ENCODE results near the gene KDM2B. TPM values are rescaled to one million over a fixed set of nuclear protein-coding genes. Genes with fewer than 3 reads are reported as not detected.

Gene KDM2B
- total RNA-seq, 1 experiment from 2014 or later: 49.3 TPM

GRCh38 chr12:121461048-121461447 lies 119.8 kb downstream of the KDM2B start:
- intact Hi-C loops (cut with micrococcal nuclease; ENCODE audit: unreplicated experiment): no loop called here
- H3K36me3 ChIP-seq (ENCODE audit: insufficient read depth, low read length, poor library complexity, severe bottlenecking): no peaks in the 10 kb centered on the region
- no TSS peak for BruUV-seq (replicated peaks)
- ChIA-PET CTCF (interaction anchor here (1.2 kb wide), 1 partner anchor 18 kb away, joined by 3 read pairs; no protein-coding TSS in a partner anchor), POLR2A (ENCODE audit: low non-redundant PET) (no interaction called here)
- peaks cover 6% of the 10 kb centered on the region for H3K4me1 ChIP-seq (ENCODE audit: insufficient read depth, low read length, poor library complexity, severe bottlenecking)
- H3K27me3 ChIP-seq (replicated peaks; ENCODE audit: insufficient read depth, low read depth, low read length, poor library complexity): no peaks in the 10 kb centered on the region
- no peak overlapping the region for H3K27ac ChIP-seq (ENCODE audit: low read depth, low read length, poor library complexity, severe bottlenecking)
- DNase-seq (ENCODE audit: low spot score): no peak
- no peaks in the 10 kb centered on the region for H3K9me3 ChIP-seq (ENCODE audit: low read depth, low read length, poor library complexity, severe bottlenecking)
- TF ChIP-seq EZH2 (IDR thresholded peaks at IDR 0.05; ENCODE audit: borderline replicate concordance, low read depth, low read length, poor library complexity, severe bottlenecking): no peak
- TF ChIP-seq, protein P1, sequence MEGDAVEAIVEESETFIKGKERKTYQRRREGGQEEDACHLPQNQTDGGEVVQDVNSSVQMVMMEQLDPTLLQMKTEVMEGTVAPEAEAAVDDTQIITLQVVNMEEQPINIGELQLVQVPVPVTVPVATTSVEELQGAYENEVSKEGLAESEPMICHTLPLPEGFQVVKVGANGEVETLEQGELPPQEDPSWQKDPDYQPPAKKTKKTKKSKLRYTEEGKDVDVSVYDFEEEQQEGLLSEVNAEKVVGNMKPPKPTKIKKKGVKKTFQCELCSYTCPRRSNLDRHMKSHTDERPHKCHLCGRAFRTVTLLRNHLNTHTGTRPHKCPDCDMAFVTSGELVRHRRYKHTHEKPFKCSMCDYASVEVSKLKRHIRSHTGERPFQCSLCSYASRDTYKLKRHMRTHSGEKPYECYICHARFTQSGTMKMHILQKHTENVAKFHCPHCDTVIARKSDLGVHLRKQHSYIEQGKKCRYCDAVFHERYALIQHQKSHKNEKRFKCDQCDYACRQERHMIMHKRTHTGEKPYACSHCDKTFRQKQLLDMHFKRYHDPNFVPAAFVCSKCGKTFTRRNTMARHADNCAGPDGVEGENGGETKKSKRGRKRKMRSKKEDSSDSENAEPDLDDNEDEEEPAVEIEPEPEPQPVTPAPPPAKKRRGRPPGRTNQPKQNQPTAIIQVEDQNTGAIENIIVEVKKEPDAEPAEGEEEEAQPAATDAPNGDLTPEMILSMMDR (conservative IDR thresholded peaks at IDR 0.05; ENCODE audit: low read depth, low read length): no peak
- H3K4me3 ChIP-seq (ENCODE audit: low read depth, low read length, poor library complexity, severe bottlenecking): no peak overlapping the region

DNA sequence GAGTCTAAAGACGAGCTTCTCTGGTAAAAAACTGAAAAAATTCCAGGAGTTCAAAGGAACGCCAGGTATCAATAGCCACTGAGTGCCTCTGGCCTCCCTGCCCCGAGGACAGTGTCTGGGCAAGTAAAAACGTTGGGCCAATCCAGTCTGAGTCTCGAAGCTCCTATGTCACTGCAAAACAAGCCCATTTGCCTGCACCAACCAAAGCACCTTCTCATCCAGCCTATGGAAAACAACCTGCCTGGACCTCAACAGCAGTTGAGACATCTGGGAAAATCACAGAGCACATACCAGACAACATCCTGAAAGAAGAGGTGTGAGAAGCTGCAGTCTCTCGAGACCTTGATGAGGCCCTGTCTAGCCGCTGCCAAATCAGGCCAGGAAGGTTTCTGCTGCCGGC lies 124.3 kb downstream of the KDM2B start:
- Histone ChIP-seq H3K4me1 (ENCODE audit: insufficient read depth, low read length, poor library complexity, severe bottlenecking) (no peaks in the 10 kb centered on the region), H3K27me3 (replicated peaks; ENCODE audit: insufficient read depth, low read depth, low read length, poor library complexity) (no peaks in the 10 kb centered on the region), H3K36me3 (ENCODE audit: insufficient read depth, low read length, poor library complexity, severe bottlenecking) (peaks cover 6% of the 10 kb centered on the region), H3K9me3 (ENCODE audit: low read depth, low read length, poor library complexity, severe bottlenecking) (no peaks in the 10 kb centered on the region), H3K27ac (ENCODE audit: low read depth, low read length, poor library complexity, severe bottlenecking) (no peak overlapping the region), H3K4me3 (ENCODE audit: low read depth, low read length, poor library complexity, severe bottlenecking) (no peak overlapping the region)
- CTCF ChIA-PET: no interaction called here
- DNase-seq (ENCODE audit: low spot score): no peak
- intact Hi-C loops (cut with micrococcal nuclease; ENCODE audit: unreplicated experiment): no loop called here
- POLR2A ChIA-PET (ENCODE audit: low non-redundant PET): no interaction called here
- no TSS peak for BruUV-seq (replicated peaks)
- TF ChIP-seq EZH2 (IDR thresholded peaks at IDR 0.05; ENCODE audit: borderline replicate concordance, low read depth, low read length, poor library complexity, severe bottlenecking): no peak
- TF ChIP-seq, protein P1 (conservative IDR thresholded peaks at IDR 0.05; ENCODE audit: low read depth, low read length): no peak

DNA sequence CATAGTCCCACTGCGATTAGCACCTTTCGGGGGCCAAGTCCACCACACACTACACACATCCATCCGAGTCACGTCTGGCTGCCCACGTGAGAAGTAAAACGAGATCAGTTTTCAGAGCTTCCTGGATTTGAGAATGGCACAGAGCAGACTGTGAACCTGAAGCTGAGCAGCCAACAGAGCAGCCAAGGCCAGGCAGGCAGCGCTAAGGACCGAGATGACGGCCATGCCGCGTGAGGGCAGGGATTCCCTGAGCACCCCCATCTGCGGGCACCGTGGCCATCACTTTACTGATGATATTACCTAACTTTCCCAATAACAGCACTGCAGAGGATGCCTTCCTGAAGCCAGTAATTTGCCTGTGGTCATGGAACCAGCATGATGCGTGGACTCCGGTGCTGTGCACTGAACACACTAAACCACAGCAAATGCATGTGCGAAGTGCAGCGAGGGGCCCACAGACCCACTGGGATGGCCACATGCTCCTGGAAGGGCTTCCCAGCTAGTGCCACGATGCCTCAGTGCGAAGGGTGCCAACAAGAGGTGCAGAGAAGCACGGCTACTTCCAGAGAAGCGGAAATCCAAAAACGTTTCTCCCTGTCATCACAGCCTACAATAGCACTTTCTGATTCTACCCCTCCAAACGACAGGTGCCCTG lies 124.9 kb downstream of the KDM2B start:
- intact Hi-C loops (cut with micrococcal nuclease; ENCODE audit: unreplicated experiment): no loop called here
- no TSS peak for BruUV-seq (replicated peaks)
- Histone ChIP-seq H3K36me3 (ENCODE audit: insufficient read depth, low read length, poor library complexity, severe bottlenecking) (peaks cover 6% of the 10 kb centered on the region), H3K27me3 (replicated peaks; ENCODE audit: insufficient read depth, low read depth, low read length, poor library complexity) (no peaks in the 10 kb centered on the region), H3K4me1 (ENCODE audit: insufficient read depth, low read length, poor library complexity, severe bottlenecking) (no peaks in the 10 kb centered on the region), H3K9me3 (ENCODE audit: low read depth, low read length, poor library complexity, severe bottlenecking) (no peaks in the 10 kb centered on the region), H3K4me3 (ENCODE audit: low read depth, low read length, poor library complexity, severe bottlenecking) (no peak overlapping the region), H3K27ac (ENCODE audit: low read depth, low read length, poor library complexity, severe bottlenecking) (no peak overlapping the region)
- DNase-seq (ENCODE audit: low spot score): no peak
- CTCF ChIA-PET: no interaction called here
- POLR2A ChIA-PET (ENCODE audit: low non-redundant PET): no interaction called here
- TF ChIP-seq EZH2 (IDR thresholded peaks at IDR 0.05; ENCODE audit: borderline replicate concordance, low read depth, low read length, poor library complexity, severe bottlenecking): no peak
- TF ChIP-seq, protein P1 (conservative IDR thresholded peaks at IDR 0.05; ENCODE audit: low read depth, low read length): no peak
